Activated CD4-positive, alpha-beta memory T cell treated with anti-CD3 and anti-CD28 coated beads, Interleukin-2, amount 10 ng/mL, durations not matched to agents 7 days and 5 days (primary cell): ENCODE measurements around the gene MPZ. TPM values are rescaled to one million over a fixed set of nuclear protein-coding genes. Genes with fewer than 3 reads are reported as not detected.
"Not testable (repeated sequence)": the region's sequence is repeated elsewhere in the genome, so short reads cannot be mapped to it uniquely, and the experiment has no call there.

Experiments
- CTCF ChIA-PET: fragments of 350-600 bp; sonication (Branson Sonifier 250); formaldehyde crosslinking; loops from one replicate; lab custom pipeline; 2021; ENCODE audit warnings: antibody characterized with exemption, inconsistent platforms; lab: Charles Lee
- POLR2A ChIA-PET: fragments of 350-600 bp; sonication (Branson Sonifier 250); formaldehyde crosslinking; loops from one replicate; lab custom pipeline; 2021; ENCODE audit warnings: antibody characterized with exemption; lab: Charles Lee
- DNase-seq: peaks from one replicate; pipeline ENCODE4 v3.0.0-alpha.2; 2020
- H3K27ac Mint-ChIP-seq: one replicate; pipeline ENCODE4 v1.8.0; 2021; ENCODE audit warnings: mild to moderate bottlenecking, mixed read lengths
- H3K27me3 Mint-ChIP-seq: one replicate; pipeline ENCODE4 v1.8.0; 2021; ENCODE audit warnings: mixed read lengths
- H3K36me3 Mint-ChIP-seq: one replicate; pipeline ENCODE4 v1.8.0; 2021; ENCODE audit warnings: low read depth, mixed read lengths
- H3K4me1 Mint-ChIP-seq: one replicate; pipeline ENCODE4 v1.8.0; 2021; ENCODE audit warnings: mixed read lengths
- H3K4me3 Mint-ChIP-seq: one replicate; pipeline ENCODE4 v1.8.0; 2021; ENCODE audit warnings: mild to moderate bottlenecking, mixed read lengths
- H3K9me3 Mint-ChIP-seq: one replicate; pipeline ENCODE4 v1.8.0; 2021; ENCODE audit warnings: mixed read lengths
- total RNA-seq, 2 experiments: library from RNA; stranded (reverse); gene quantifications; one replicate each; pipeline ENCODE4 v1.2.3, GENCODE V29; 2021

The MPZ gene
- total RNA-seq = 1 to 10 TPM; 5.9 to 8.1 TPM

DNA sequence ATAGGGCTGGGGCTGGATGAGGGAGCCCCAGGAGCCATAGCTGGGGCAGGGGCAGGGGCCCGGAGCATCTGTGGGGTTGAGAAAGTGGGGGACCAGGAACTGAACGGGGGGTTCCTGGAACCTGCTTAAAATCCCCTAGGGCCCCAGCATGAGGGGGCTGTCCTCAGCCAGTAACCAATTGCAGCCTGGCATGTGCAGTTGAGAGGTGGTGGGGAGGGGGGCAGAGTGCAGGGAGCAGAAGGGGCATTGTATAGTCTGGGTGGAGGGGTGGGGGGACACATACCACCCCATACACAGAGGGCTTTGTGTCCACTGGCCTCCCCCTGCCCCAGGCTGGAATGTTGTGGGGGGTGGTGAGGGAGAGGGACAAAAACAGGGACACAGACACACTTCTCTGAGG, at the start of gene MPZ:
Gene MPZ, minus strand, starts transcription at position 101 of the 400 bp plus-strand sequence. Its CDS starts 63 bp downstream, at position 38.
- no peak within 1 kb of the TSS for H3K4me3 Mint-ChIP-seq
- ChIA-PET POLR2A (no interaction called here), CTCF (no interaction called here)
- H3K9me3 Mint-ChIP-seq = no peaks in the 10 kb centered on the region
- DNase-seq = no peak
- peaks cover 12% of the 10 kb centered on the region for H3K36me3 Mint-ChIP-seq
- H3K27me3 Mint-ChIP-seq = peaks cover 3% of the 10 kb centered on the region
- peaks cover 31% of the 10 kb centered on the region for H3K4me1 Mint-ChIP-seq
- no peak within 1 kb of the TSS for H3K27ac Mint-ChIP-seq

DNA sequence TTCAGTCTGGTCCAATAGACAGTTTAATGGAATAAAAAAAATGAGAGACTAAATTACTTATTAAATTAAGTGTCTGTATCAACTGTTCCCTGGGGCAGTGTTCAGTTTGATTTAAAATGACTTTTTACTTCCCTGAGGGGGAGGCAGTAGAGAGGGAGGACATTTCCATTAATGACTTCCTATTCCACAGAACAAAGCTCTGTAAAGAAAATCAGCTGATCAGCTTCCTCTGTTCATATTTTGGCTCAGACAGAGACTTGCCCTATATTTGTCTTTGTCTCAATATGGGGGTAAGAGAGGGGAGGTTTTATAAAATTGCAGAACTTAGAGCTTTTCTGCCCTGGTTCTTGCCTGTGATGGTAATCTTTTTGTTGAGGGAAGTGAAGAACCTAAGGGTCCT, 49.5 kb upstream of the MPZ start:
- peaks cover 7% of the 10 kb centered on the region for H3K4me1 Mint-ChIP-seq
- no peak for DNase-seq
- peak overlapping the region; percentile 35 for H3K27ac Mint-ChIP-seq
- H3K36me3 Mint-ChIP-seq = peaks cover 36% of the 10 kb centered on the region
- H3K9me3 Mint-ChIP-seq = no peaks in the 10 kb centered on the region
- no peaks in the 10 kb centered on the region for H3K27me3 Mint-ChIP-seq
- POLR2A ChIA-PET = no interaction called here
- no peak overlapping the region for H3K4me3 Mint-ChIP-seq
- CTCF ChIA-PET = interaction anchor here (2.2 kb wide), 1 partner anchor 68 kb away, joined by 5 read pairs; no protein-coding TSS in a partner anchor

DNA sequence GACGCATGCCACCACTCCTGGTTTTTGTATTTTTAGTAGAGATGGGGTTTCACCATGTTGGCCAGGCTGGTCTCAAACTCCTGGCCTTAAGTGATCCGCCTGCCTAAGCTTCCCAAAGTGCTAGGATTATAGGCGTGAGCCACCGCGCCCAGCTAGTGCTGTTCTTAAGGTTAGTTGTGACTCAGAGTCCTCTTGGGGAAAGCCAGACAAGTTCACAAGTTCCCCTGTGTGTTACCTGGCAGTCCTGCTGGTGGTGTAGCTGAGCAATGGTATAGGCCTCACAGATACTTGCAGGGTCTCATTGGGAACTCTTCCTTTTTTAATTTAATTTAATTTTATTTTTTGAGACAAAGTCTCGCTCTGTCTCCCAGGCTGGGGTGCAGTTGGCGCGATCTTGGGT, 47.3 kb upstream of the MPZ start:
- Mint-ChIP-seq H3K4me3 (no peak overlapping the region), H3K9me3 (no peaks in the 10 kb centered on the region), H3K27me3 (no peaks in the 10 kb centered on the region), H3K36me3 (peaks cover 27% of the 10 kb centered on the region), H3K4me1 (peaks cover 7% of the 10 kb centered on the region), H3K27ac (no peak overlapping the region)
- ChIA-PET POLR2A (no interaction called here), CTCF (interaction anchor here (0.7 kb wide), 1 partner anchor 1495 kb away, joined by 3 read pairs; the partner anchor contains the start of gene VSIG8)
- no peak for DNase-seq

DNA sequence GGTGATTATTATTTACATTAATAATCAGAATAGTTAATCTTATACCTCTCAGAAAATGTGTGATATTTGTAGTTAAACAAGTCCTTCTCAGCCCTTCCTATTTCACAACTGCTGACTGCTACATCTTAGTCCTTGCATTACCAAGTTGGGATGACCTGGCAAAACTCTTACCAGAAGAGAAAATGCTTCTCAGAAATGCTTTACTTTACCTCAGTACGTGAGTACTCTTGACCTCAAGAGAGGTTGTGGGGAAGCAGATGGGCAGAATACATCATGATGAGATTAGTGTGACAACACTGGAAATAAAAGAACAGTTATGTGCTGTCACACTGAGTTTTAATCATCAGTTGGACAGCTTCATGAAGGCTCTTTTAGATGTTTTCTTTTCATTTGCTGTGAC, 41.7 kb upstream of the MPZ start:
- Mint-ChIP-seq H3K4me1 (peaks cover 12% of the 10 kb centered on the region), H3K36me3 (peaks cover 16% of the 10 kb centered on the region), H3K9me3 (no peaks in the 10 kb centered on the region), H3K4me3 (no peak overlapping the region), H3K27me3 (no peaks in the 10 kb centered on the region), H3K27ac (peak overlapping the region; percentile 34)
- ChIA-PET CTCF (interaction anchor here (1.9 kb wide), 1 partner anchor 60 kb away, joined by 8 read pairs; no protein-coding TSS in a partner anchor), POLR2A (interaction anchor here (0.7 kb wide), 1 partner anchor 38 kb away, joined by 3 read pairs; no protein-coding TSS in a partner anchor)
- peak; percentile 16 for DNase-seq

DNA sequence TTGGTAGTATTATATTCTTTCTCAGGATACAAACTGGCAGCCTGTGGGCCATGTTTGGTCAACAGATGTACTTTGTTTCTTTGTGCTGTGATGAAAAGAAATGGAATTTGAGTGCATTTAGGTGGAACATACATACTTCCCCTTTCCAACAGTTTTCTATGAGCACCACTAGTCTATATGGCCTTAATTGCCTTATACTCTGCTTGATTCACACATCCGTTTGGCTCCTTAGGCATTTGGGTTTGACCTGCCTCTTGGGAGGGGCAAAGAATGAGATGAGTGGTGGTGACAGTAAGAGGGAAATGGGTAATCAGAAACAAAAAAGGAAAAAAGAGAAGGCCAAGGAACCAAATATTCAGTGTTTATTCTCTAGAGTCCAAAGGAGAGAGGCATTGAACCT, 40.9 kb upstream of the MPZ start:
- peaks cover 12% of the 10 kb centered on the region for H3K36me3 Mint-ChIP-seq
- DNase-seq = no peak

DNA sequence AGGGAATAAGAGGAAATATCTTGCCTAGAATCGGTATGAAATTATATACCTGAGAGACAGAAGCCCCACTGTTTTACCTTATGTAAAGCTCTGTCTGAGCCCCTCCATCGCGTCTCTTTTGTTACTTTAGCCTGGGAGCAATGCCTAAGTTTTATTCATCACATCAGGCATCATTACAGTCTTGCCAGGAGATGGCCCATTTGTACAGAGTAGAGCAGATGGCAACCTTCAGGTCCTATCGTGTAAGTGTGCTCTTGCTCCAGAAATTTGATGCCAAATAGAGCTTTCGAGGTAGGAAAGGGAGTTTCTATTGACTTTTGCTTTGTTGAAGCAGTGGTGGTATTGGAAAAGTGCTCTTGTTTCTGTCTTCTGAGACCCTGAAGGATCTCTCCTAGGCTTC, 33.1 kb upstream of the MPZ start:
- Mint-ChIP-seq H3K4me3 (no peak overlapping the region), H3K9me3 (no peaks in the 10 kb centered on the region), H3K4me1 (no peaks in the 10 kb centered on the region), H3K27ac (no peak overlapping the region), H3K27me3 (no peaks in the 10 kb centered on the region), H3K36me3 (peaks cover 39% of the 10 kb centered on the region)
- DNase-seq = no peak
- ChIA-PET CTCF (no interaction called here), POLR2A (interaction anchor here (1.0 kb wide), 1 partner anchor 28 kb away, joined by 3 read pairs; no protein-coding TSS in a partner anchor)

More for the DNA sequence above, 40.9 kb upstream of the MPZ start:
- H3K4me1 Mint-ChIP-seq = peaks cover 12% of the 10 kb centered on the region
- no peak overlapping the region for H3K4me3 Mint-ChIP-seq
- H3K27me3 Mint-ChIP-seq = no peaks in the 10 kb centered on the region
- H3K27ac Mint-ChIP-seq = no peak overlapping the region
- ChIA-PET CTCF (interaction anchor here (2.3 kb wide), 1 partner anchor 31 kb away, joined by 7 read pairs; no protein-coding TSS in a partner anchor), POLR2A (no interaction called here)
- no peaks in the 10 kb centered on the region for H3K9me3 Mint-ChIP-seq

DNA sequence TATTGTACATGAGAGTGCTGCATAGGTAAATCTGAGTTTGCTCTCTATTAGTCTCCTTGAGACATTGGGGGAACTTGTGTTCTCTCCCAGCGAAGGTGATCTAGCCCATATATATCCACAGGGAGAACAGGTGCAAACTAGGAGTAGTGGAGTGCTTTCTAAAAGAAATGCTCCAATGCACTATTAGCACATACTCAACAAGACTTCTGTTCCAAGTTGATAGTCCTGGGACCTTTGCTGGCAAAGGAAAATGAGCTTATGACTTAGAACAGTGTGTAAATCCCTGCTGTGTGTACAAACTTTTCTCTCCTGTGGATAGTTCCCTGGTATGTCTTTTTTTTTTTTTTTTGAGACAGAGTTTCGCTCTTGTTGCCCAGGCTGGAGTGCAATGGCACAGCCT, 32.4 kb upstream of the MPZ start:
- no peaks in the 10 kb centered on the region for H3K4me1 Mint-ChIP-seq
- H3K27ac Mint-ChIP-seq = no peak overlapping the region
- POLR2A ChIA-PET = interaction anchor here (1.0 kb wide), 1 partner anchor 27 kb away, joined by 3 read pairs; no protein-coding TSS in a partner anchor
- CTCF ChIA-PET = no interaction called here
- H3K4me3 Mint-ChIP-seq = no peak overlapping the region
- no peaks in the 10 kb centered on the region for H3K27me3 Mint-ChIP-seq
- no peaks in the 10 kb centered on the region for H3K9me3 Mint-ChIP-seq
- no peak for DNase-seq
- peaks cover 41% of the 10 kb centered on the region for H3K36me3 Mint-ChIP-seq

DNA sequence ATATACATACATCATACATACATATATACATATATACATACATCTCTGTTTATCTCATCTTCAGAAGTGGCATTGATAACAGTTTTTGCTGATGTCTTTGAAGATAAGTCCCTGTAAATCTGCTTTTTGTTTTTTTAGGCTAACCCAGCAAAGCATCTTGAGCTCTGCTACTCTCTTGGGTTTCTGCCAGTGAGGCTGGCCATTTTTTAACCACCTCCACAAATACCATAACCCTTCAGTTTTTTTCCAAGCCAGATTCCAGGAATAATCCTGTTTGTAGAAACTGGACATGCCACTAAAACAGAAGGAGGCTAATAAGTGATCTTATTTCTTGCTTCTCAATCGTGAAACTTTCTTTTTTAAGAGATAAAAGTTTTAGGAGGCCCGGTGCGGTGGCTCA, 26.0 kb upstream of the MPZ start:
- DNase-seq = no peak
- ChIA-PET POLR2A (no interaction called here), CTCF (interaction anchor here (0.6 kb wide), 1 partner anchor 110 kb away, joined by 3 read pairs; the partner anchor contains the start of gene TOMM40L)
- Mint-ChIP-seq H3K4me1 (no peaks in the 10 kb centered on the region), H3K36me3 (peaks cover 50% of the 10 kb centered on the region), H3K4me3 (no peak overlapping the region), H3K27ac (no peak overlapping the region), H3K9me3 (no peaks in the 10 kb centered on the region), H3K27me3 (no peaks in the 10 kb centered on the region)

DNA sequence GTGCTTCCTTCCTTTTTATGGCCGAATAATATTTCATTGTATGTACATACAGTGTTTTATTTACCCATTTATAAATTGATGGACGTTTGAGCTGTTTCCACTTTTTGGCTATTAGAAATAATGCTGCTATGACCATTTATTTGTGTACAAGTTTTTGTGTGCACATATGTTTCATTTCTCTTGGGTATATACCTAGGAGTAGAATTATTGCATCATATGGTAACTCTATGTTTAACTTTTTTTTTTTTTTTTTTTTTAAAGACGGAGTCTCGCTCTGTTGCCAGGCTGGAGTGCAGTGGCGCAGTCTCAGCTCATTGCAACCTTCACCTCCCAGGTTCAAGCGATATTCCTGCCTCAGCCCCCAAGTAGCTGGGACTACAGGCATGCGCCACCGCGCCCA, 23.4 kb upstream of the MPZ start:
- peaks cover 52% of the 10 kb centered on the region for H3K36me3 Mint-ChIP-seq
- no peaks in the 10 kb centered on the region for H3K9me3 Mint-ChIP-seq
- no peak overlapping the region for H3K4me3 Mint-ChIP-seq
- no peaks in the 10 kb centered on the region for H3K27me3 Mint-ChIP-seq
- no peak for DNase-seq
- H3K27ac Mint-ChIP-seq = no peak overlapping the region
- CTCF ChIA-PET = no interaction called here
- POLR2A ChIA-PET = no interaction called here
- no peaks in the 10 kb centered on the region for H3K4me1 Mint-ChIP-seq

DNA sequence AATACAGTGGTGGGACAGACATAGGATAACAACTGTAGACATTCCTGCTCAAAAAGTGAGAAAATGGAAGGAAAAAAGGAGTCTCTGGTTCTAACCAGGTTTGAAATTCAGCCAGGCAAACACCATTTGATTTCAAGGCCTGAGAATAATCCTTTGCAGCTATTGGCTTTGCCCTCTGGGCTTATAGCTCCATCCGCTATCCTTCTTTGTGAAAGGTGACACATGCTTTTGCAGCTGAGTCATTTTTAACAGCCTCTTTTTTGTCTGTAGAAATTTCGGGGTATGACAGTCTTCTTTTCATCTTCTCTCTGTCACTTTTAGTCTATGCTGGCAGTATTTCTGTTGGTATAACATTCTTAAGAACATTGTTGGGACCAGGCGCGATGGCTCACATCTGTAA, 20.6 kb upstream of the MPZ start:
- Mint-ChIP-seq H3K27me3 (no peaks in the 10 kb centered on the region), H3K27ac (no peak overlapping the region), H3K4me1 (no peaks in the 10 kb centered on the region), H3K36me3 (peaks cover 52% of the 10 kb centered on the region), H3K4me3 (no peak overlapping the region), H3K9me3 (no peaks in the 10 kb centered on the region)
- DNase-seq = no peak
- POLR2A ChIA-PET = no interaction called here
- CTCF ChIA-PET = no interaction called here

DNA sequence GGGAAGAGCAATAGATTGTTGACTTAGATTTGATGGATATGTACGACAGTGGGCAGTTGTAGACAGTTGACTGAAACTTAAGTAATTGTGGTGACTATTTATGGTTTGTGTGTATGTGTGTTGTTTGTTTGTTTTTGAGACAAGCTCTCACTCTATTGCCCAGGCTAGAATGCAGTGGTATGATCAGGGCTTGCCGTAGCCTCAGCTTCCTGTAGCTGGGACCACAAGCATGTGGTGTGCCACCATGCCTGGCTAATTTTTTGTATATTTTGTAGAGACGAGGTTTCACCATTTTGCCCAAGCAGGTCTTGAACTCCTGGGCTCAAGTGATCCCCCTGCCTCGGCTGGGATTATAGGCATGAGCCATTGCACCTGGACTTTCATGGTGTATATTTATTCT, 14.3 kb upstream of the MPZ start:
- no peak overlapping the region for H3K4me3 Mint-ChIP-seq
- peak overlapping the region; percentile 58 for H3K27ac Mint-ChIP-seq
- no peaks in the 10 kb centered on the region for H3K27me3 Mint-ChIP-seq
- POLR2A ChIA-PET = interaction anchor here (0.6 to 1.2 kb wide), 2 partner anchors 9 to 20 kb away, joined by 3 read pairs; no protein-coding TSS in a partner anchor
- peaks cover 8% of the 10 kb centered on the region for H3K4me1 Mint-ChIP-seq
- no peaks in the 10 kb centered on the region for H3K9me3 Mint-ChIP-seq
- CTCF ChIA-PET = interaction anchor here (1.3 to 1.4 kb wide), 2 partner anchors 60 to 98 kb away, joined by 4 to 5 read pairs; partner anchors contain the start of gene TOMM40L
- DNase-seq = peak; percentile 59
- H3K36me3 Mint-ChIP-seq = peaks cover 27% of the 10 kb centered on the region

DNA sequence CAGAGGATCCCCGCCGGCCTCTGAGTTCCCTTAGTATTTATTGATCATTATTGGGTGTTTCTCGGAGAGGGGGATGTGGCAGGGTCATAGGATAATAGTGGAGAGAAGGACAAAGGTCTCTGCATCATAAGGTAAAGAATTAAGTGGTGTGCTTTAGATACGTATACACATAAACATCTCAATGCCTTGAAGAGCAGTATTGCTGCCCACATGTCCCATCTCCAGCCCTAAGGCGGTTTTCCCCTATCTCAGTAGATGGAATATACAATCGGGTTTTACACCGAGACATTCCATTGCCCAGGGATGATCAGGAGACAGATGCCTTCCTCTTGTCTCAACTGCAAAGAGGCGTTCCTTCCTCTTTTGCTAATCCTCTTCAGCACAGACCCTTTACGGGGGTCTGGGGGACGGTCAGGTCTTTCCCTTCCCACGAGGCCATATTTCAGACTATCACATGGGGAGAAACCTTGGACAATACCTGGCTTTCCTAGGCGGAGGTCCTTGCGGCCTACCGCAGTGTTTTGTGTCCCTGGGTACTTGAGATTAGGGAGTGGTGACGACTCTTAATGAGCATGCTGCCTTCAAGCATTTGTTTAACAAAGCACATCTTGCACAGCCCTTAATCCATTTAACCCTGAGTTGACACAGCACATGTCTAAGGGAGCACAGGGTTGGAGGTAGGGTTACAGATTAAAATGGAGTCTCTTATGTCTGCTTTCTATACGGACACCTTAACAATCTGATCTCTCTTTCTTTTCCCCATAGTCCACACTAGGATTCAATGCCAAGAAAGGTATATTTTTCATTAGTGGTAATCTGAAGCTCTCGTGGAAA, 6.3 kb upstream of the MPZ start:
- H3K27me3 Mint-ChIP-seq, H3K9me3 Mint-ChIP-seq, H3K4me3 Mint-ChIP-seq, H3K27ac Mint-ChIP-seq, DNase-seq: not testable (repeated sequence)
- ChIA-PET CTCF (interaction anchor here (2.9 kb wide), 1 partner anchor 66 kb away, joined by 11 read pairs; no protein-coding TSS in a partner anchor), POLR2A (interaction anchor here (0.6 to 2.4 kb wide), 2 partner anchors 10 to 72 kb away, joined by 3 to 28 read pairs; no protein-coding TSS in a partner anchor)
- H3K4me1 Mint-ChIP-seq = peaks cover 20% of the 10 kb centered on the region
- peaks cover 10% of the 10 kb centered on the region for H3K36me3 Mint-ChIP-seq
